AG10803 (cell line): ENCODE results near the gene COL12A1.
A peak's percentile ranks its signal among the peaks of the same experiment; 100 is the strongest.

ENCODE experiments used
- DNase-seq: peaks from one replicate; pipeline ENCODE4 v3.0.0; 2010; ENCODE audit warnings: low read depth
- H3K4me3 ChIP-seq: 2 replicates; pipeline ENCODE4 v1.5.1; 2011; ENCODE audit warnings: mild to moderate bottlenecking, low read length, control low read depth
- TF ChIP-seq, protein P1 (sequence below): conservative IDR thresholded peaks from 2 replicates; pipeline ENCODE4 v1.5.1; 2011; ENCODE audit warnings: mild to moderate bottlenecking, low read length, control low read depth, inconsistent platforms

Gene COL12A1

DNA sequence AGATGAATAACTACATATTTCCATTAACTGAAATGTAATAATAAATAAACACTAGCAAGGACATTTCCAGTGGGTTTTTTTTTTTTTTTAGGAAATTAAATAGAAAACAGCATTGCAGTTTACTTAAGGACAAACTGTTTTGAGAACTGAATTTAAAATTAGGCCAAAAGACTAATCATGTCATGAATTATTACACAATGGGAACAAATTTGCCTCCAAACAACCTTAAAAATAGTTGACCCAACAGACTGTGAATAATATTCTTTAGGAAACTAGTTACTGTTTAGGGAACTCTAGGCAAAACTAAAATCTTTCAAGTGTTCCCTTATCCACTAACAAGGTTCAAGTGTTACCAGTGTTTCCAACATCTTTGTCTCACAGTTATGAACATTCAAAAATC is 16.4 kb upstream of the COL12A1 start:
- no peak overlapping the region for H3K4me3 ChIP-seq
- TF ChIP-seq, protein P1, sequence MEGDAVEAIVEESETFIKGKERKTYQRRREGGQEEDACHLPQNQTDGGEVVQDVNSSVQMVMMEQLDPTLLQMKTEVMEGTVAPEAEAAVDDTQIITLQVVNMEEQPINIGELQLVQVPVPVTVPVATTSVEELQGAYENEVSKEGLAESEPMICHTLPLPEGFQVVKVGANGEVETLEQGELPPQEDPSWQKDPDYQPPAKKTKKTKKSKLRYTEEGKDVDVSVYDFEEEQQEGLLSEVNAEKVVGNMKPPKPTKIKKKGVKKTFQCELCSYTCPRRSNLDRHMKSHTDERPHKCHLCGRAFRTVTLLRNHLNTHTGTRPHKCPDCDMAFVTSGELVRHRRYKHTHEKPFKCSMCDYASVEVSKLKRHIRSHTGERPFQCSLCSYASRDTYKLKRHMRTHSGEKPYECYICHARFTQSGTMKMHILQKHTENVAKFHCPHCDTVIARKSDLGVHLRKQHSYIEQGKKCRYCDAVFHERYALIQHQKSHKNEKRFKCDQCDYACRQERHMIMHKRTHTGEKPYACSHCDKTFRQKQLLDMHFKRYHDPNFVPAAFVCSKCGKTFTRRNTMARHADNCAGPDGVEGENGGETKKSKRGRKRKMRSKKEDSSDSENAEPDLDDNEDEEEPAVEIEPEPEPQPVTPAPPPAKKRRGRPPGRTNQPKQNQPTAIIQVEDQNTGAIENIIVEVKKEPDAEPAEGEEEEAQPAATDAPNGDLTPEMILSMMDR: no peak
- no peak for DNase-seq

- TF ChIP-seq, protein P1: no peak
- H3K4me3 ChIP-seq: no peak overlapping the region
- DNase-seq: no peak
Measured at GRCh38 chr6:75221116-75221515, 15.3 kb upstream of the COL12A1 start.

DNA sequence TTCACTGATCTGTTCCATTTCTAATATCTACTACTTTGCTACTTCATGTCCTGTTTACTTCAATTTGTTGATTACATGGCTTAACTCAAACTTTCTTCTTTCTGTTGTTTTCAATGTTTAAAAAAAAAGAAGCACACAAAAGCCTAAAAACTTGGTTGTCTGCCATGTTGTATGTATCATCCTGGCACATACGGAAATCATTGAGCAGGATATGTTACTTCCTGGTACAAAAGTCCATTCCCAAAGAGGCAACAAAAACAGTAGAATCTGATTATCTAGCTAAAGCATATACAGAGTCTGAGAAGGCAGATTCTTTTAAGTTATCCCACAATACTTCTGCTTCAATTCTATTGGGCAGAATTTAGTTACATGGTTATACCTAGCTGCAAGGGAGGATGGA is 14.5 kb upstream of the COL12A1 start:
- DNase-seq: peak; percentile 78
- TF ChIP-seq, protein P1: no peak
- H3K4me3 ChIP-seq: no peak overlapping the region

DNA sequence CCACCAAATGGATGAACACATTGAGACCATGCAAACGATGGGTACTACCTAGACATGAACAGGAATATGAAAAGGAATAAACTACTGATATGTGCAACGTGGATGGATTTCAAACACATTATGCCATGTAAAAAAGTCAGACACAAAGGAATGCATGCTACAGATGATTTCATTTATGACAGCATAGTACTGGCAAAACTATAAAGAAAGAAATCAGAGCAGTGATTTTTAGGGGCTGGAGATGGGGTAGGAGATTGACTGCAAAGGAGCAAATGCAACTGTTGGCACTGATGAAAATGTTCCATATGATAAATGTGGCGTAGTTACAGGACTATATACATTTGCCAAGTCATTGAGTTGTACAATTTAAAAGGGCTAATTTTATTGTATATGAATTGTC is 13.4 kb upstream of the COL12A1 start:
- TF ChIP-seq, protein P1: no peak
- H3K4me3 ChIP-seq: no peak overlapping the region
- DNase-seq: no peak

GRCh38 chr6:75217193-75217592 is 11.3 kb upstream of the COL12A1 start:
- H3K4me3 ChIP-seq: no peak overlapping the region
- DNase-seq: peak; percentile 74
- TF ChIP-seq, protein P1: no peak

DNA sequence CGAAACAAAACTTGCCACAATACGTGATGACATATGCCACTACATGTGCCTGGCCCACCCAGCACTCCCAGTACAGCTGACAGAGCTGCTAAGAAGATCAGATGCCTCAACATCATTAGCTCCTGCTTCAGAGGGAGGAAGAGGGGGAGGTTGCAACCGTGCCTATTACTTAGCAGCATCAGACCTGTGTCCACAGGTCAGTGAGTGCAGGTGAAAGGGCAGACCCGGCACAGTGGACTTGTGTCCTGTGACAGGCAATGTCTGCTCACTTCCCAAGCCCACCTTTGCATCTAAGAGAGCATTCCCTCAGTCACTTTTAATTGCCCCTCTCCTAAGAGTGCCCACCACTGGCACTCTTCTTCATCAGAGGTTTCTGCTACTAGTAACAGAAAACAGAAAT is 9.4 kb upstream of the COL12A1 start:
- TF ChIP-seq, protein P1: no peak
- no peak for DNase-seq
- no peak overlapping the region for H3K4me3 ChIP-seq

DNA sequence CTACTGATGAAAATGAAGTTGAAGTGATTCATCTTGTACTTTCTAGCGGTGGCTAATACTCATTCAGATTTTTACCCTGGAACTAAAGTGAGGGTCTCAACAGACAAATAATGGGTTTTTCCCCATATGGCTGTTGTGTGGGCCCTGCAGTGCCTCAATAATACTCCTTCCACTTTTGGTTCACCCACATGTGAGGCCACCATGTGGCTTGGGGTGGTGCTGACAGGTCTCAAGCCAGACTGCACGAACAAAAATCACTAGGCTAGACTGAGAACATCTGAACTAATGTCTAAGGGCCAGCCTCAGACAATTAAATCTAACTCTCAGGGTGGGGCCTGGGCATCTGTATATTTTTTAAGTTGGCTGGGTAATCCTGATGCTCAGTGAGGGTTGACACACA is 7.9 kb upstream of the COL12A1 start:
- DNase-seq: no peak
- no peak overlapping the region for H3K4me3 ChIP-seq
- TF ChIP-seq, protein P1: 0 out of 2 replicates have a peak, but pooled peaks have one; percentile 7
